ENCODE data around the gene COL1A1. TPM values are rescaled to one million over a fixed set of nuclear protein-coding genes. Genes with fewer than 3 reads are reported as not detected.

The COL1A1 gene
- total RNA-seq, 1 donor from 2014 or later, result 14.8 TPM

- no peaks in the 10 kb centered on the region for H3K9me3 Mint-ChIP-seq
- H3K27ac Mint-ChIP-seq (ENCODE audit: unreplicated experiment), result peak overlapping the region; percentile 51
- peak overlapping the region; percentile 81 for H3K4me3 Mint-ChIP-seq
- no peaks in the 10 kb centered on the region for H3K27me3 Mint-ChIP-seq (ENCODE audit: low read depth)
- no peak for DNase-seq (ENCODE audit: low read depth, low spot score)
- H3K36me3 Mint-ChIP-seq (ENCODE audit: low read depth), result peaks cover 17% of the 10 kb centered on the region
- TF ChIP-seq, protein P1, sequence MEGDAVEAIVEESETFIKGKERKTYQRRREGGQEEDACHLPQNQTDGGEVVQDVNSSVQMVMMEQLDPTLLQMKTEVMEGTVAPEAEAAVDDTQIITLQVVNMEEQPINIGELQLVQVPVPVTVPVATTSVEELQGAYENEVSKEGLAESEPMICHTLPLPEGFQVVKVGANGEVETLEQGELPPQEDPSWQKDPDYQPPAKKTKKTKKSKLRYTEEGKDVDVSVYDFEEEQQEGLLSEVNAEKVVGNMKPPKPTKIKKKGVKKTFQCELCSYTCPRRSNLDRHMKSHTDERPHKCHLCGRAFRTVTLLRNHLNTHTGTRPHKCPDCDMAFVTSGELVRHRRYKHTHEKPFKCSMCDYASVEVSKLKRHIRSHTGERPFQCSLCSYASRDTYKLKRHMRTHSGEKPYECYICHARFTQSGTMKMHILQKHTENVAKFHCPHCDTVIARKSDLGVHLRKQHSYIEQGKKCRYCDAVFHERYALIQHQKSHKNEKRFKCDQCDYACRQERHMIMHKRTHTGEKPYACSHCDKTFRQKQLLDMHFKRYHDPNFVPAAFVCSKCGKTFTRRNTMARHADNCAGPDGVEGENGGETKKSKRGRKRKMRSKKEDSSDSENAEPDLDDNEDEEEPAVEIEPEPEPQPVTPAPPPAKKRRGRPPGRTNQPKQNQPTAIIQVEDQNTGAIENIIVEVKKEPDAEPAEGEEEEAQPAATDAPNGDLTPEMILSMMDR (conservative IDR thresholded peaks at IDR 0.05), result no peak
- H3K4me1 Mint-ChIP-seq, result peaks cover 41% of the 10 kb centered on the region
Observed at GRCh38 chr17:50144845-50145531, 56.4 kb downstream of the COL1A1 start.

DNA sequence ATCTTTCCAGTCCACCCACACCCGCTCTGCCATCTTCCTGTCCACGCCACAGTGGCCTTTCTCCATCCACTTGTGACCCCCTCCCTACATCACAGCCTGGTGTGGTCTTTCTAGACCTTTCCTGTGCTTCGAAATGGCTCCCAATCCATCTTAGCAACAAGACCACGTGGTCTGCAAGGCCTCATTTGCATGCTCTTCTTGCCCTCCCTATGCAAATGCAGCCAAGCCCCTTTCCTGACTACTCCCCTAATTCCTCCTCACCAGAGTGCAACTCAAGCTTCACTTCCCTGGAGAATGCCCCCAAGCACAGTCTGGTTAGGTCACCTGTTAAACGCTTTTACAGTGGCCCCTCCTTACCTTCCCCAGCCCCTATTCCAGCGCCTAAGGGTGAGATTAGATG is 57.1 kb downstream of the COL1A1 start:
- Mint-ChIP-seq H3K27me3 (ENCODE audit: low read depth) (peaks cover 2% of the 10 kb centered on the region), H3K9me3 (no peaks in the 10 kb centered on the region), H3K4me1 (peaks cover 45% of the 10 kb centered on the region), H3K36me3 (ENCODE audit: low read depth) (peaks cover 21% of the 10 kb centered on the region), H3K4me3 (peak overlapping the region; percentile 81), H3K27ac (ENCODE audit: unreplicated experiment) (no peak overlapping the region)
- DNase-seq (ENCODE audit: low read depth, low spot score), result no peak
- TF ChIP-seq, protein P1 (conservative IDR thresholded peaks at IDR 0.05), result no peak

GRCh38 chr17:50143461-50144176 is 57.8 kb downstream of the COL1A1 start:
- Mint-ChIP-seq H3K27ac (ENCODE audit: unreplicated experiment) (no peak overlapping the region), H3K4me3 (no peak overlapping the region), H3K9me3 (no peaks in the 10 kb centered on the region), H3K27me3 (ENCODE audit: low read depth) (peaks cover 2% of the 10 kb centered on the region), H3K36me3 (ENCODE audit: low read depth) (peaks cover 21% of the 10 kb centered on the region), H3K4me1 (peaks cover 44% of the 10 kb centered on the region)
- DNase-seq (ENCODE audit: low read depth, low spot score), result no peak
- TF ChIP-seq, protein P1 (conservative IDR thresholded peaks at IDR 0.05), result no peak

GRCh38 chr17:50141745-50142110 is 59.7 kb downstream of the COL1A1 start:
- Mint-ChIP-seq H3K36me3 (ENCODE audit: low read depth) (peaks cover 28% of the 10 kb centered on the region), H3K27me3 (ENCODE audit: low read depth) (peaks cover 2% of the 10 kb centered on the region), H3K4me3 (no peak overlapping the region), H3K27ac (ENCODE audit: unreplicated experiment) (no peak overlapping the region), H3K4me1 (peaks cover 26% of the 10 kb centered on the region), H3K9me3 (no peaks in the 10 kb centered on the region)
- no peak for DNase-seq (ENCODE audit: low read depth, low spot score)
- TF ChIP-seq, protein P1 (conservative IDR thresholded peaks at IDR 0.05), result no peak

DNA sequence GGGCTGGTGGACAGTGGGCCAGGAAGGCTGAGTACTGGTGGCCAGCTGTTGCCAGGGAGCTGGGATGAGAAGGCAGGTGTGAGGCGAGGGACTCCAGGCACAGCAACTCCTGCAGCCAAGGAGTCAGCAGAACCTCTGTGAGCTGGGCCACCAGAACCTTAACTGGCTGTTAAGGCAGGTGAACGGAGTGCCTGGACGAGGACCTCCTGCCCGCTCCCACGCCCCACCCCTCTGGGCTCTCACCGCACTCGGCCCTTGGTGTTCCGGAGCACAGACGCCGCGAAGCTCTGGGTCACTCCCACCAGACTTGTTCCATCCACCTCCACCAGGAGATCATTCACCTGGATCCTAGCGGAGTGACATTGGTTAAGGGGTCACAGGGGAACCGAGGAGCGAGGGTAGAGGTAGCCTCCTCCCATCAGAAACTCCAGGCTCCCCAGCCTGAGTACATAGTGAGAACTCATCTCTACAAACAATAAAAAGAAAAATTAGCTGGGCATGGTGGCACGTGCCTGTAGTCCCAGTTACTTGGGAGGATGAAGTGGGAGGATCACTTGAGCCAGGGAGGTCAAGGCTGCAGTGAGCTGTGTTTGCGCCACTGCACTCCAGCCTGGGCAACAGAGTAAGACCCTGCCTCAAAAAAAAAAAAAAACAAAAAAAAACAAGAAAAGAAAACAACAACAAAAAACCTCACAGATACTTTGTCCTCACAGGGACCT is 60.2 kb downstream of the COL1A1 start:
- H3K36me3 Mint-ChIP-seq (ENCODE audit: low read depth), result peaks cover 28% of the 10 kb centered on the region
- TF ChIP-seq, protein P1 (conservative IDR thresholded peaks at IDR 0.05), result no peak
- no peak overlapping the region for H3K27ac Mint-ChIP-seq (ENCODE audit: unreplicated experiment)
- peaks cover 2% of the 10 kb centered on the region for H3K27me3 Mint-ChIP-seq (ENCODE audit: low read depth)
- H3K4me1 Mint-ChIP-seq, result peaks cover 22% of the 10 kb centered on the region
- DNase-seq (ENCODE audit: low read depth, low spot score), result no peak
- no peaks in the 10 kb centered on the region for H3K9me3 Mint-ChIP-seq
- H3K4me3 Mint-ChIP-seq, result peak overlapping the region; percentile 9
